Cerebellar cortex (tissue), 1 donor: Measurements from ENCODE around the gene SNTG2.
"Not testable (repeated sequence)": the region's sequence is repeated elsewhere in the genome, so short reads cannot be mapped to it uniquely, and the experiment has no call there.

Experiments used
- DNase-seq: peaks from one replicate; pipeline ENCODE4 v3.0.0-alpha.2; 2015; ENCODE audit warnings: low spot score

Gene SNTG2

DNA sequence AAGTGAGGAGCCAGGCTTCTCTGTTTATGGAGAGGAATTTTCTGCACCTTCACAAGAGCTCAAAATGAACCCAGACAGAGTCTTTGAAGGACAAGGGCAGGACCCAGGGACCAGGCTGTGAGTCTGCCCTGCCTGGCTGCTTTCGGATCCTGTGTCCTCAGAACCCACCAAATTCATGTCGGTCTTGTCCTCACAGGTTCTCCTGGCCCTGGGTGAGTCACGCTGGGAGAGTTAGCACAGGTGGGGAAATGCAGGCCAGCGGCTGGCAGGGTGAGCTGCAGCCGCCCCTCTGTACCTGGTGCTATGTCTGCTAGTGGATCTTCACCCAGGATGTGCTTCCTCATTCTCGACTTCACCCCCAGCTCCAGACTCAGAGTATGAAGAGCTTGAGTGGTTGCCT, 426.8 kb downstream of the SNTG2 start:
- no peak for DNase-seq

DNA sequence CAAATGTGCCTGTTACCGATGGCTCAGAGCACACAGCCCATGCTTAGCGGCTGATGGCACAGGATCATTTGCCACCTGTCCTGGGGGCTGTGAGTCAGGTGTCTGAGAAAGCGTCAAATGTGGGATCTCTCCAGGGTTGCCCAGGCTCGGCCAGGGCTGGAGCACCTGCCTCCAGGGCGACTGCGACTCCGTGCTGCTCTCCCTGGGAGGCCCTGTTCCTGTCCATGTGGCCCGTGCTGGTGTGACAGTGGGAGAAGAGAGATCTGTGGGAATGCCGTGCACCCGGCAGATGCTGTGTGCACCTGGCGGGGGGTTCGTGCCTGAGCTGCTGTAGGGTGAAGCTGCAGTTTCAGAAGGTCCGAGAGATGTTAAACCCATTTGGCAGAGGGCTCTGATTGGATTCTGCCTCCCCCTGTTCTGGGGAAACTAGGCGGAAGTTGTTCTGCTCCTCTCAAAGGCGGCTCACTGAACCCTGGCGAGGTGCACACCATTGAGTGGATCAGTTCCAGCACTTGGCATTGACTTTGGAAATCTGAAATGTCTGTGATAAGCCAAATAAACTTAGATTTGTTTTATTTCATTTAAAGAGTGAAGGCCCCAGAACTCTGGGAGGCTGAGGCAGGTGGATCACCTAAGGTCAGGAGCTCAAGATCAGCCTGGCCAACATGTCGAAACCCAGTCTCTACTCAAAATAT, 428.0 kb downstream of the SNTG2 start:
- no peak for DNase-seq

DNA sequence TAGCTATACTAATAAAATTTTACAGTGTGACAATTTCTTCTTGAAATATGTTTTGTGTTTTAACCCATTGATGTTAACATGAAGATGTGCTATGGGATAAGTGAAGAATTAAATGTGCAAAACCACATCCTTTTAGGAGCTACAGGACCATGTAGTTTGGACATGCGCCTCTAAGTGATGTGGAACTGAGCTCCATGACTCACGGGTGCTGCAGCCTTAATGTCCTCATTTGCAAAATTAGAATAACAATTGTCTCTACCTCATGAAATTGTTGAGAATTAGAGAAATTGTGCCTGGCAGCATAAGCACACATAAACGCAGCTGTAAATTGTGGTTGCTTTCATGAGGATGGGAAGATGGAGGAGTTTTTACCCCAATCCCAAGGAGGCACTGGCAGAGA, 431.0 kb downstream of the SNTG2 start:
- DNase-seq: no peak

DNA sequence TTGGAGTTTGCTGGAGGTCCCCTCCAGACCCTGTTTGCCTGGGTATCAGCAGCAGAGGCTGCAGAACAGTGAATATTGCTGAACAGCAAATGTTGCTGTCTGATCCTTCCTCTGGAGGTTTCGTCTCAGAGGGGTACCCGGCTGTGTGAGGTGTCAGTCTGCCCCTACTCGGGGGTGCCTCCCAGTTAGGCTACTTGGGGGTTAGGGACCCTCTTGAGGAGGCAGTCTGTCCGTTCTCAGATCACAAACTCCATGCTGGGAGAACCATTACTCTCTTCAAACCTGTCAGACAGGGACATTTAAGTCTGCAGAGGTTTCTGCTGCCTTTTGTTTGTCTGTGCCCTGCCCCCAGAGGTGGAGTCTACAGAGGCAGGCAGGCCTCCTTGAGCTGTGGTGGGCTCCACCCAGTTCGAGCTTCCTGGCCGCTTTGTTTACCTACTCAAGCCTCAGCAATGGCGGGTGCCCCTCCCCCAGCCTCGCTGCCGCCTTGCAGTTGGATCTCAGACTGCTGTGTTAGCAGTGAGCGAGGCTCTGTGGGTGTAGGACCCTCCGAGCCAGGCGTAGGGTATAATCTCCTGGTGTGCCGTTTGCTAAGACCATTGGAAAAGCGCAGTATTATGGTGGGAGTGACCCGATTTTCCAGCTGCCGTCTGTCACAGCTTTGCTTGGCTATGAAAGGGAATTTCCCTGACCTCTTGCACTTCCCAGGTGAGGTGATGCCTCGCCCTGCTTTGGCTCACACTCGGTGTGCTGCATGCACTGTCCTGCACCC, 437.5 kb downstream of the SNTG2 start:
- DNase-seq: not testable (repeated sequence)

DNA sequence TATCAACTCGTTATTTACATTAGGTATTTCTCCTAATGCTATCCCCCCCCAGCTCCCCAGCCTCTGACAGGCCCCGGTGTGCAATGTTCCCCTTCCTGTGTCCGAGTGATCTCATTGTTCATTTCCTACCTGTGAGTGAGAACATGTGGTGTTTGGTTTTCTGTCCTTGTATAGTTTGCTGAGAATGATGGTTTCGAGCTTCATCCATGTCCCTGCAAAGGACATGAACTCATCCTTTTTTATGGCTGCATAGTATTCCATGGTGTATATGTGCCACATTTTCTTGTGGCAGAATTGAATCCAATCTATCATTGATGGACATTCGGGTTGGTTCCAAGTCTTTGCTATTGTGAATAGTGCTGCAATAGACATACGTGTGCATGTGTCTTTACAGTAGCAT, 439.5 kb downstream of the SNTG2 start:
- not testable (repeated sequence) for DNase-seq

DNA sequence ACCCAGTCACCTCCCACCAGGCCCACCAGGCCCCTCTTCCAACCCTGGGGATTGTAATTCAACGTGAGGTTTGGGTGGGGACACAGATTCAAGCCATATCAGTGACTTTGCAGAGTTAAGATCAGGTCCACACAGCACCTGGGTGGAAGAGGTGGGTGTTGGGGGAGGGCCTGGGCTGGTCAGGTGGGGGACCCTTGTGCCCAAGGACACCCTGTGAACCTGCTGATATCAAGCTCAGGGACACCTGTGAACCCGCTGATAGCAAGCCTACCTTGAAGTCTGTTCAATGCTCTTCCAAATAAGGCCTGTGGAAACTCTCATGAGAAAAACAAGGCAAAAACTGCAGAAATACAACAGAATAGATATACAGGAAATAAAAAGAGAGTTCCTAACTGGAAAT, 442.7 kb downstream of the SNTG2 start:
- DNase-seq: no peak

DNA sequence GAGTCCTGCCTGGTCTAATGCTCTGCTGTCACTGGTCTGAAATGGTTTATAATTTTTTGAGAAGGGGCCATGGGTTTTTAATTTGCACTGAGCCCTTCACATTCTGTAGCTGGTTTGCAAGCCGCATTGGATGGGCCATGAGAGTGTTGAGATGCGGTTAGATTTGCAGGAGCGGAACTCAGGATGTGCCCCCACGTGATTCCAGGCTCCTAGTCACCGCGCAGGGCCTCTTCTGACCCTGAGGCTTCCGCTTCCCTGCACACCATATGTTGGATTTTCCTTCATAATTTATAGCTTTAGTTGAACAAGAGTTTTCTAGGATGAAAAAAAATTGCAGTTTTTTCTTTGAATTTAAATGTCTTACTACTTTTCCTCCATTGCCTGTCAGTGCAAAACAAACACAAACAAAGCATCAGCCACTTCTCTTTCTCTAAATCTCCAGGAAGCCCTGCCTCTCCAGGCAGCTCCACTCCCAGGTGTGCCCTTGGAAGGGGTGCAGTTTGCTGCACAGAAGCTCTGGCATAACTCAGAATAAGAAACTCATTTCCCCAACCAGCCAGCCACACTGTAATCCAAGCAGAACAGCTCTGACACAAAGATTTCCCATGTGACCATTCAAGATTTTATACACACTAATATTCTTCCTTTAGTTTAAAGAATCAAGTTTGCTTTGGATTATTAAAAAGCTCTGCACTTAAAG, 444.2 kb downstream of the SNTG2 start:
- no peak for DNase-seq

DNA sequence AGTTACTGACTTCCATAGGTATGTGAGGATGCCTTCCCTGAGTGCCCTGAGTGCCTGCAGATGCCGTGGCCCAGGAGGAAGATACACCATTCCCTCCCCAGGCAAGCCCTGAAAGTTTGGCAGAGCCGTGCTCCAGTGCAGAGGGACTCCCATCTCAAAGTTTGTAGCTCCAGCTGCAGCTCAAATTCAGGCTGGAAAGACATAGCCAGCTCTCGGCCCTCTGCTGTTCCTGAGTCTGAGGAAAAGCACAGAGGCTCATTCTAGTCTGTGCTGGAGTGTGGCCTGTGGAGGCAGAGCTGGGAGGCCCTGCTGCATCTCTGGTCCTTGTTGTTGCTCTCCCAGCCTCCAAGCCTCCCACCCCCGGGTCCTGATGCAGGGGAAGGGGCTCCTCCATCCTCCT, 446.7 kb downstream of the SNTG2 start:
- no peak for DNase-seq

DNA sequence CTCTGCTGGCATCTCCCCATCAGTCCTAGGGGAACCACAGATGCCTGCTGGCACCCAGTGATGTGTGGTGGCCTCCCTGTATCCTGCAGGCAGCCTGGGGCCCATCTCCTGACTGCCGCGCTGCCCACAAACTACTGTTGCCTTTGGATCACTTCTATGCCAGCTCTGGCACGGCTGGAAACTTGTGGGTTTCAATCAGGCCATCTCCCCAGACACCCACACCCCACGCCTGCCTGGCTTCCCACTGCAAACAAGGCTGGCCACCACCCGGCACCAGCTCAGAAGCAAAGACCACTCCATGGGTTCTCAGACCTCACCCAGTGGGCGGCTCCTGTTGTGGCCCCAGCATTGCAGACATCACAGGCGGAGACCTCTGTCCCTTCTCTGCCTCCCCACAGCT, 447.5 kb downstream of the SNTG2 start:
- DNase-seq: no peak

DNA sequence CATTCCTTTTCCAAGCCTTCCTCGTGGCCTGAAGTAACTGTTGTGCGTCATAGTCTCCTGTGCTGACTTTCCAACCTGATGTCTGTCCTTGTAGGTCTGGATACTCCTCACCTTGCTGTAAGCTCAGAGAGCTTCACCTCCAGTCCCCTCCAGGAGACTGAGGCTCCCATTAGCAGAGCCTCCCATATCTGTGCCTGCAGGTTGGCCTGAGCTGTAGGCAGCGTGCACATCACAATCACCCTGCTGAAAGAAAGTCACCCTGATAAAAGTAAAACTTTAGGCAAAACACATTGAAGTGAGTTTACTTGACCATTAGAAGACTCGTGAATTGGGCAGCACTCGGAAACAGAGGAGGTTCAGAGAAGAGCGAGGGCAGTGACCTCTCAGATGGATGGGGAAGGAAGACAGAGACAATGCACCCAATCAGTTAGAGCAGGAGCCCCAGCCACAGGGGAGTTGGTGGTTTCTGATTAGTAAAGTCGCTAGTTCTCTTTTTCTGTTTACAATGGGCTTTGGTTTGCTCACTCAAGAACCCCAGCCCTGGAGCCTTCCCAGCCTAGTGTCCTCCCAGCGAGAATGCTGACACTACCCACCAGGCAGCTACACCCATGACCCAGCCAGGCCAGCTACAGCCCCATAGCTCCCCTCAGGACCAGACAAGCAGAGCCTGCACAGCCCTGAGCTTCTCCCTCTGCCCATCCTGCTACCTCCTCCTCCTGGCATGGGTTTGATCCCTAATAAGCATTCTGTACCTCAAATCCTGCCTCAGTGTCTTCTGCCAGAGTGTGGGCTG, 450.5 kb downstream of the SNTG2 start:
- DNase-seq: no peak

DNA sequence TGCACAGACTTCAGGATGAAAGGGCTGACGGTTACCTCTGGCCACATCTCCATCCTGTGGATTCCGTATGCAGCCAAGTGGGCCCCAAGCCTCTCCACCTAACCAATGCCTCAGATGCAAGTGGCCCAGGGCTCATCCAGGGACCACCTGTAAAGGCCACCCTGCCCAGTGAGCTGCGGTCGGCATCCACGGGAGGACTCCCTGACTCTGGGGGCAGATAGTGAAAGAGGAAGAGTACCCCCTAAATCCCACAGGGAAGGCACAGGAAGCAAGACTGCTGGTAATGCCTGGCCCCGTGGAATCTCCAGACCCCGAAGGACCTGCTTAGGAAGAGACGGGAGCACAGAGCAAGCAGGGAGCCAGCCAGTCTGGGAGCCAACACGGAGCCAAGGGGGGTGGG, 451.4 kb downstream of the SNTG2 start:
- DNase-seq: no peak

DNA sequence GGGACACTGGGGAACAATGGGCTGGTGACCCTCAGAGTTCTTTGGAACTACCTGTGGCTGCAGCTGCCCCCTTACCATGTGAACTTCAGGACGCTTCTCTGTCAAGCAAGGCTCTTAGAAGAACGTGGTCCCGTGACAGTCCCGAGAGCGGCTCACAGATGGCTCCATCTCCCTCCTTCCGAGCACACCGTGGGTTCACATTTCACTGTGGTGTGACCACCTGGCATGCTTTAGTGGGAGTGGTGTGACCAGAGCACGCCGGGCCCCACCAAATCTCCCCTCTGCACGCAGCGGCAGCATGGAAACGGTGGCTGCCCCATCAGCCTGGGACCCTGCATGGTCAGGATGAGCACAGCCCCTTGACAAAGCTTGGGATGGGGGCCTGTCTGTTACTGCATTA, 452.9 kb downstream of the SNTG2 start:
- no peak for DNase-seq

DNA sequence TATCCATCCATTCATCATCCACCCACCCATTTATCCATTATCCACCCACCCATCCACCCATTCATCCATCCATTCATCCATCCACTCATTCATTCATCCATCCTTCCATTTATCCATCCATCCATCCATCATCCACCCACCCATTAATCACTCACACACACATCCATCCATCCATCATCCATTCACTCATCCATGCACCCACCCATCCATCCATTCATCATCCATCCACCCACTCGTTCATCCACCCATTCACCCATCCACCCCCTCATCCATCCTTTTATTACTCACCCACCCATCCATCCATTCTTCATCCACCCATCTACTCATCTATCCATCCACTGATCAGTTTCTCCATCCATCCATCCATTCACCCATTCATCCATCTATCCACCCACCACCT, 454.5 kb downstream of the SNTG2 start:
- DNase-seq: no peak

DNA sequence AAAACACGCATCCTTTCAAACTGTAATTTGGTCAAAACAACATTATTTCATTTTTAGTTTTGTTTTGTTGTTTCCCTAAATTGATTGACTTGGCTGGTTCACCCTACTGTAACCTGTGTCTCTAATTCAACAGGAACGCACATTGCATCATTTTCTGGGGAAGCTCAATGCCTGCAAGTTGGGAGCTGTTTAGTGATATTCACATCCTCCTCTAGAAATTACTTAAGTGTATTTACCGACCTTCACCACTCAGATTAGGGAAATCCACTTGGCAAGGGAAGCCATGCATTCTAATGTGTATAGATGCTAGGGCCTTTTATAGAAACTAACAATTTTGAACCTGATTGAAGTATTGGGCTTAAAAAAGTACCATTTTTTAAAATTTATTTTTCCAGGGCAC, 455.3 kb downstream of the SNTG2 start:
- DNase-seq: no peak

DNA sequence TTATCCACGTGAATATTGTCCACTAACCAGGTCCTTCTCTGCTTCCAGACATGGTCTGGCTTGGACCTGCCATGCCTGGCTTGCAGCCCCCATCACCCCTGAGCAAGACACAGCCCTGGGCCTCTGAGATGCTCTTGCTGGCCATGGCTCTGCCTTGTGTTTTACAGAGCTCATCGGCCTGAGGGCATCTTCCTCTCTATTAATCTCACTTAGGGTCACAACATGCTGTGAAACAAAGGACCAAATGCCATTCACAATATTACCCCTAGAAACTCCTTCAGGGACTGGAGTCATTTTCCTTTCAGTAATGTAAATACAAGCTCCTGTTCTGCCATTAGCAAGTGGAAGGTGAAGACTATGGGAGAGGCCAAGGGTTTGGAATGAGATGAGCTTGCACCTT, 455.8 kb downstream of the SNTG2 start:
- DNase-seq: no peak

DNA sequence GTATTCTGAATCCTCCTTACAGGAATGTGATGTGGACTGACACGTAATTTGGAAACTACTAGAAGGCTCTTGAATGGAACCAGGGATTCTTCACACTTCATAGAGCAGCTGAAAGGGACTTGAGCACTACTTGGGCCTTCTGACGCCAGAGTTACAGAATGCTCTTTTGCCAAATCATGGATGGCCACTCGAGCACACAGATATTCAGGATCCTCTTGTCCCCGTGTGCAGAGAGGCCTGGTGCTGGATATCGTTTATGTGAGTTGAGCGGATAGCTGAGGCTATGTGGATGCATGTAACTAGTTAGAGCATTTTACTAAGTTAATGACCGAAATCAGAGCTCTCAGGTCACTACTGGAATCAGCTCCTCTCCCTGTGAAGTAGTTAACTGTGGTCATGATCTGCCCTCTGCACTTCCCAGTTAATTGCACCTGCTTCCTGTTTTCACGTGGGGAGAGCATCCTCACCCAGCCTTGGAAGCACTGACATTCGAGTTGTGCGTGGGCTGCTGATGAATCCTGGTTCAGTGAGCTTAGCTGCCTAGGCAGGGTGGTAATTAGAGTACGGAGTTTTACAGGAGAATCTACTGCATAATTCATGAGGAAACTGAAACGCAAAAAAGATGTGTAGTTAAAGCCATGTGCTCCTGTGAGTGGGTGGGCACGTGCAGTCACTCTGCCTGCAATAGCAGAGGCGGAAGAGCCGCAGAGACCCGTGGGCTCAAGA, 457.5 kb downstream of the SNTG2 start:
- DNase-seq: no peak

DNA sequence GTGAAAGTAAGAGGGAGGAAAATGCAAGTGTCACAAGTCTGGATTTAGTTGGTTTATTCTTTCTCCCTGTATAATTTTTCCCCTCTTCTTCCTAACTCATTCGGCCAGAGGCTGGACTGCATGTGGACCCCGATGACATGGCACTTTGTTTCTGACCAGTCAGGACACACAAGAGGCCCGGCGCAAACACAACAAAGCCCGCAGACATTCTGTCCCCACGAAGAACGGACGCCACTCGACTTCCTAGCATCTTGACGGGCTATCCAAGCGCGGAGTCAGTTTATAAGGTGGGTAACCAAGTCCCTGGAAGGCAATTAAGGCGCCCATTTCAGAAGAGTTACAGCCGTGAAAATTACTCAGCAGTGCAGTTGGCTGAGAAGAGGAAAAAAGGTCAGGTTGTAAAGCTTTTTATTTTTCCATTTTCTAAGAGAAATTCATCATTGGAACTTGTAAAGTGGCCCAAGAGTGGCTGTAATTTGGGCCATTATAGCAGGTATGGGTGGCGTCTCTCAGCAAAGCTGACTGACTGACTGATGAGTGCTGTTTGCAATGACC, 462.6 kb downstream of the SNTG2 start, which contains the start of gene TPO:
Gene TPO (plus strand): TSS at position 308 of the 555 bp plus-strand sequence. CDS start 946 bp downstream, outside the sequence.
- no peak for DNase-seq

DNA sequence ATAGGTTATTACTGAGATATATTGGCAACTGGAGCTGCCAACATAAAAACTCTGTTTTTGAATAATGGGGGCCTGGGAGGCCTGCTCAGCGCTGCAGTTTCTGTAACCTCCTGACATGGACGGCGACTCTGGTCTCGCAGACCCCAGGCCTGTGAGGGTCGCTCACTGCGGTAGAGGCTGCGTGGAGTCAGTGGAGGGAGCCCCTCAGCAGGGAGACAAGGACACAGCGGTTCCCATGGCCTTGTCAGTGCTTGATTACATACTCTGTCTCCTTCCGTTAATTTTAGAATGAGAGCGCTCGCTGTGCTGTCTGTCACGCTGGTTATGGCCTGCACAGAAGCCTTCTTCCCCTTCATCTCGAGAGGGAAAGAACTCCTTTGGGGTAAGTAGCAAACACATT, 463.5 kb downstream of the SNTG2 start:
- DNase-seq: no peak

DNA sequence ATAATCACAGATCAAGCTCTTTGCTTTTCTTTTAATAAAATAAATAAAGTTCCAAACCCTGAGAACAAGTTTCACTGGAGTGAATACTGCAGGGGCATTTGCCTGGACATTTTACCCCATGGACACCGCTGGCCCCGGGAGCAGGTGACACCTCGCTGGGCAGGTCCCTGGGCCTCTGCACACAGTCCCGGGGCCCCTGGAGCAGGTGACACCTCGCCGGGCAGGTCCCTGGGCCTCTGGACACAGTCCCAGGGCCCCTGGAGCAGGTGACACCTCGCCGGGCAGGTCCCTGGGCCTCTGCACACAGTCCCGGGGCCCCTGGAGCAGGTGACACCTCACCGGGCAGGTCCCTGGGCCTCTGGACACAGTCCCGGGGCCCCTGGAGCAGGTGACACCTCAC, 464.3 kb downstream of the SNTG2 start:
- DNase-seq: not testable (repeated sequence)

DNA sequence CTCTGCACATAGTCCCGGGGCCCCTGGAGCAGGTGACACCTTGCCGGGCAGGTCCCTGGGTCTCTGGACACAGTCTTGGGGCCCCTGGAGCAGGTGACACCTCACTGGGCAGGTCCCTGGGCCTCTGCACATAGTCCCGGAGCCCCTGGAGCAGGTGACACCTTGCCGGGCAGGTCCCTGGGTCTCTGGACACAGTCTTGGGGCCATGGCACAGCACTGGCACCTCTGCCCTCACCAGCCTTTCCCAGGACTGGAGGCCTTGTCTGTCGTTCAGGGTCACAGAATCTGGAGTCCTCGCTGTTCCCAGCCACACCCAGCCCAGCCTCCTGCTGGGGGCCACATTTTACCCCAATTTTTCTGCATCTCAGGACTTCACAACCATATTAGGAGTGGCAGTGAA, 464.9 kb downstream of the SNTG2 start:
- DNase-seq: no peak
